GM12891 (cell line): ENCODE data around the gene ANKDD1B.

Source experiments
- POLR2A ChIP-seq: IDR thresholded peaks from 2 replicates; pipeline ENCODE4 v1.6.1; 2011; ENCODE audit warnings: low read depth, low read length, control low read depth
- POLR2AphosphoS5 ChIP-seq: IDR thresholded peaks from 2 replicates; pipeline ENCODE4 v1.6.1; 2011; ENCODE audit warnings: low read depth, low read length, control low read depth
- SPI1 ChIP-seq: IDR thresholded peaks from 2 replicates; pipeline ENCODE4 v1.6.1; 2011; ENCODE audit warnings: low read depth, low read length, control low read depth

DNA sequence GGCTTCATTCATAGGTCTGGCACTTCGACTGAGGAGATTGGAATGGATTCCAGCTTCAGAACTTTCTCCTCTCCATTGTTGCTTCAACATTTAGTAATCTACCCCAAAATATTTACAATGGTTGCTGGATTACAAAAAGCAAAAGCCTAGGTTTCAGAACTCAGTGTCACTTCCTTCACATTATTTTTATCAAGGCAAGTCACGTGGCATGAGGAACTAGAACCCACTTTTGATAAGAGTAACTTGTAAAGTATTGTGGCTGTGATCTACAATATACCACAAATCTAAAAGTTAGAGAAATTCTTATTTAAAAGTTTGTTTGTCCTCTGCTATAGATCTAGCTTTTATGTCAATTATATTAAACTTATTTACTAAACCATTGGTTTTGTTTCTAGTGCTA lies 39.7 kb upstream of the ANKDD1B start:
- TF ChIP-seq POLR2AphosphoS5 (no peak), POLR2A (no peak), SPI1 (no peak)
